HG03095 (cell line): Measurements from ENCODE around the gene PDGFC.

ENCODE experiments used
- ATAC-seq: cut with Tn5 transposase; IDR thresholded peaks from one replicate; pipeline ENCODE4 v1.9.1; 2021; ENCODE audit warnings: moderate library complexity; ENCODE audit not compliant: unreplicated experiment

Gene PDGFC

GRCh38 chr4:156975686-156976085 is 4.1 kb upstream of the PDGFC start:
- no peak for ATAC-seq

- no peak for ATAC-seq
These were observed 2.7 kb upstream of the PDGFC start for GRCh38 chr4:156974264-156974663.

- no peak for ATAC-seq
These were observed 898 bp upstream of the PDGFC start for GRCh38 chr4:156972379-156973015.

GRCh38 chr4:156971165-156971675 is 379 bp downstream of the PDGFC start:
- ATAC-seq, result no peak

GRCh38 chr4:156970501-156971164 is 966 bp downstream of the PDGFC start:
- no peak for ATAC-seq

GRCh38 chr4:156969911-156970310 is 1.7 kb downstream of the PDGFC start:
- no peak for ATAC-seq

GRCh38 chr4:156969101-156969500 is 2.5 kb downstream of the PDGFC start:
- no peak for ATAC-seq

- ATAC-seq, result peak; percentile 77
These were observed 3.1 kb downstream of the PDGFC start for GRCh38 chr4:156968479-156968984.

GRCh38 chr4:156966836-156967235 is 4.8 kb downstream of the PDGFC start:
- ATAC-seq, result no peak

GRCh38 chr4:156963419-156963818 is 8.2 kb downstream of the PDGFC start:
- ATAC-seq, result no peak

- no peak for ATAC-seq
These were observed 9.0 kb downstream of the PDGFC start for GRCh38 chr4:156962528-156962974.

GRCh38 chr4:156962058-156962358 is 9.6 kb downstream of the PDGFC start:
- no peak for ATAC-seq

GRCh38 chr4:156961196-156962057 is 10.2 kb downstream of the PDGFC start:
- no peak for ATAC-seq

GRCh38 chr4:156959298-156959702 is 12.3 kb downstream of the PDGFC start:
- ATAC-seq, result no peak

GRCh38 chr4:156958276-156959074 is 13.1 kb downstream of the PDGFC start:
- ATAC-seq, result no peak

- no peak for ATAC-seq
These were observed 14.0 kb downstream of the PDGFC start for GRCh38 chr4:156957556-156957955.

- no peak for ATAC-seq
These were observed 14.7 kb downstream of the PDGFC start for GRCh38 chr4:156956826-156957368.

- no peak for ATAC-seq
These were observed 15.2 kb downstream of the PDGFC start for GRCh38 chr4:156956359-156956758.

- no peak for ATAC-seq
These were observed 17.0 kb downstream of the PDGFC start for GRCh38 chr4:156954587-156954986.

- no peak for ATAC-seq
These were observed 17.6 kb downstream of the PDGFC start for GRCh38 chr4:156953951-156954350.
